Measurements from ENCODE around the gene WBP1L. TPM values are rescaled to one million over a fixed set of nuclear protein-coding genes. Genes with fewer than 3 reads are reported as not detected.
"Not testable (repeated sequence)": the region's sequence is repeated elsewhere in the genome, so short reads cannot be mapped to it uniquely, and the experiment has no call there.

WBP1L gene
- polyA plus RNA-seq, 1 donor from 2014 or later: 20.8 TPM

- Histone ChIP-seq H3K79me2 (replicated peaks; ENCODE audit: insufficient read depth, low read length) (no peaks in the 10 kb centered on the region), H3K27me3 (ENCODE audit: insufficient read depth, low read depth, low read length) (no peaks in the 10 kb centered on the region), H4K20me1 (ENCODE audit: insufficient read depth) (no peaks in the 10 kb centered on the region), H3F3A (ENCODE audit: insufficient read depth, low read length, poor library complexity, severe bottlenecking) (no peaks in the 10 kb centered on the region), H3K4me3 (ENCODE audit: low read length) (no peak overlapping the region), H2AFZ (ENCODE audit: low read depth, low read length) (no peak overlapping the region), H3K9me3 (ENCODE audit: low read length) (no peaks in the 10 kb centered on the region), H3K36me3 (ENCODE audit: insufficient read depth, low read length) (no peaks in the 10 kb centered on the region), H3K9ac (ENCODE audit: low read length) (no peak overlapping the region), H3K27ac (ENCODE audit: low read length) (no peak overlapping the region), H3K9me2 (ENCODE audit: insufficient read depth, low read length) (no peaks in the 10 kb centered on the region), H3K4me2 (ENCODE audit: low read length) (no peak overlapping the region)
- TF ChIP-seq CTCF (IDR thresholded peaks at IDR 0.05; ENCODE audit: poor library complexity, severe bottlenecking): no peak
- no peak for TF ChIP-seq MXI1 (conservative IDR thresholded peaks at IDR 0.05; ENCODE audit: poor library complexity, severe bottlenecking)
- no peak for TF ChIP-seq RAD21 (conservative IDR thresholded peaks at IDR 0.05)
- TF ChIP-seq EZH2 (IDR thresholded peaks at IDR 0.05; ENCODE audit: borderline replicate concordance, insufficient read depth, low read length, poor library complexity, severe bottlenecking): no peak
- TF ChIP-seq POLR2AphosphoS5 (IDR thresholded peaks at IDR 0.05): no peak
- no peak for TF ChIP-seq TAF1 (IDR thresholded peaks at IDR 0.05; ENCODE audit: low read depth)
- no peak for TF ChIP-seq SMC3 (conservative IDR thresholded peaks at IDR 0.05; ENCODE audit: poor library complexity)
- TF ChIP-seq EP300 (conservative IDR thresholded peaks at IDR 0.05; ENCODE audit: poor library complexity, severe bottlenecking): no peak
Observed at GRCh38 chr10:102817175-102817574, 73.4 kb downstream of the WBP1L start.

DNA sequence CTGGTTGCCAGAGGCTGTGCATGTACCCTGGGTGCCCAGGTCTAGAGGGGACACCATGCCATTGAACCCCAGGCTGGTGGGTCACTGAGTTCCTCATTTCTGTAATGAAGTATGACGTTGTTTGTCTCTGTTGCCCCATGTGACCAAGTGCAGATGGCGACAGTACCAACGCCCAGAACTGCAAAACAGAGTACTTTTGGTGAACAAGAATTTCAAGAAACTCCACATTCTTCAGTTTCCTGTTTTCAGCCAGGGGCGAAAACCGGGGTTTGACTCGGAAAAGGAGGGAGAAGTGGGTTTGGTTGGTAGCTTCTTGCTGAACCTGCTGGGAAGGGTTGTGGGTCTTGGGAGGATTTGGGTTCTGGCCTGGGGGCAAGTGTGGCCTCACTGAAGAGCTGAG is 75.3 kb downstream of the WBP1L start:
- H3K79me2 ChIP-seq (replicated peaks; ENCODE audit: insufficient read depth, low read length): no peaks in the 10 kb centered on the region
- H3K4me2 ChIP-seq (ENCODE audit: low read length): no peak overlapping the region
- H3K36me3 ChIP-seq (ENCODE audit: insufficient read depth, low read length): no peaks in the 10 kb centered on the region
- TF ChIP-seq POLR2AphosphoS5 (IDR thresholded peaks at IDR 0.05) (no peak), TAF1 (IDR thresholded peaks at IDR 0.05; ENCODE audit: low read depth) (no peak), MXI1 (conservative IDR thresholded peaks at IDR 0.05; ENCODE audit: poor library complexity, severe bottlenecking) (no peak), RAD21 (conservative IDR thresholded peaks at IDR 0.05) (no peak), EZH2 (IDR thresholded peaks at IDR 0.05; ENCODE audit: borderline replicate concordance, insufficient read depth, low read length, poor library complexity, severe bottlenecking) (no peak), SMC3 (conservative IDR thresholded peaks at IDR 0.05; ENCODE audit: poor library complexity) (no peak), CTCF (IDR thresholded peaks at IDR 0.05; ENCODE audit: poor library complexity, severe bottlenecking) (no peak), EP300 (conservative IDR thresholded peaks at IDR 0.05; ENCODE audit: poor library complexity, severe bottlenecking) (no peak)
- no peak overlapping the region for H3K4me3 ChIP-seq (ENCODE audit: low read length)
- H3K27me3 ChIP-seq (ENCODE audit: insufficient read depth, low read depth, low read length): no peaks in the 10 kb centered on the region
- no peak overlapping the region for H3K9ac ChIP-seq (ENCODE audit: low read length)
- H4K20me1 ChIP-seq (ENCODE audit: insufficient read depth): no peaks in the 10 kb centered on the region
- no peak overlapping the region for H2AFZ ChIP-seq (ENCODE audit: low read depth, low read length)
- no peak overlapping the region for H3K27ac ChIP-seq (ENCODE audit: low read length)
- no peaks in the 10 kb centered on the region for H3K9me3 ChIP-seq (ENCODE audit: low read length)
- H3F3A ChIP-seq (ENCODE audit: insufficient read depth, low read length, poor library complexity, severe bottlenecking): no peaks in the 10 kb centered on the region
- no peaks in the 10 kb centered on the region for H3K9me2 ChIP-seq (ENCODE audit: insufficient read depth, low read length)

DNA sequence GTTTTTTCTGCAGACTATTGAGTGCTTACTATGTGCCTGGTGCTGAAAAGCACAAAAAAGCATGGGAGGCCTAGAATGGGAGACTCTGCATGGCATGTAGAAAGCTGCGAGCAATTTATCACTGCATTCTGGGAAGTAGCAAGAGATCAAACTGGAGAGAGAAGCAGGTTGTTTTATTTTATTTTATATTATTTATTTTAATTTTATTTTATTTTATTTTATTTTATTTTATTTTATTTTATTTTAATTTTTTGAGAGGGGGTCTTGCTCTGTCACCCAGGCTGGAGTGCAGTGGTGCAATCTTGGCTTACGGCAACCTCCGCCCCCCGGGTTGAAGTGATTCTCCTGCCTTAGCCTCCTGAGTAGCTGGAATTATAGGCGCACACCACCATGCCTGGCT is 76.3 kb downstream of the WBP1L start:
- H3K27ac ChIP-seq (ENCODE audit: low read length); H3K4me3 ChIP-seq (ENCODE audit: low read length); H3K9me2 ChIP-seq (ENCODE audit: insufficient read depth, low read length); H4K20me1 ChIP-seq (ENCODE audit: insufficient read depth); H3F3A ChIP-seq (ENCODE audit: insufficient read depth, low read length, poor library complexity, severe bottlenecking); H3K79me2 ChIP-seq (replicated peaks; ENCODE audit: insufficient read depth, low read length); H3K4me2 ChIP-seq (ENCODE audit: low read length); H3K9me3 ChIP-seq (ENCODE audit: low read length); H3K27me3 ChIP-seq (ENCODE audit: insufficient read depth, low read depth, low read length); H3K9ac ChIP-seq (ENCODE audit: low read length); H2AFZ ChIP-seq (ENCODE audit: low read depth, low read length); H3K36me3 ChIP-seq (ENCODE audit: insufficient read depth, low read length): not testable (repeated sequence)
